K562 (cell line): ENCODE results near the gene CNTN2. TPM values are rescaled to one million over a fixed set of nuclear protein-coding genes. Genes with fewer than 3 reads are reported as not detected.

Experiments
- ATAC-seq: fragments of 200-7000 bp; cut with Tn5 transposase; 3 replicates; pipeline ENCODE4 v1.9.1; 2020; ENCODE audit warnings: moderate library complexity
- BruUV-seq: library from RNA; stranded (reverse); fragments of 400-500 nt; replicated peaks from 2 replicates; lab custom pipeline; 2021; lab: Mats Ljungman, UMichigan
- CTCF ChIA-PET: fragments of 300-600 bp; formaldehyde crosslinking; extraction: SDS; loops from one replicate; lab custom pipeline; 2021; ENCODE audit warnings: low intra/inter-chr PET ratio; lab: Yijun Ruan, JAX
- POLR2A ChIA-PET: fragments of 300-600, 350-650 bp; sonication (Branson Sonifier 250); formaldehyde crosslinking; extraction: SDS; loops from one replicate; lab custom pipeline; 2021; ENCODE audit warnings: antibody characterized with exemption, inconsistent platforms; lab: Yijun Ruan, JAX
- DNase-seq, 4 experiments: peaks; one replicate each; pipeline versions ENCODE4 v3.0.0 to v3.0.0-alpha.2; 2011 to 2018; ENCODE audit warnings: low spot score in 3 of 4, mixed read lengths in 3 of 4; ENCODE audit errors: extremely low read depth in 1 of 4
- FAIRE-seq: peaks from 2 replicates; lab custom pipeline; 2011; peaks lifted over from hg19 to GRCh38; lab: Jason Lieb, UNC
- H2AFZ ChIP-seq: 2 replicates; pipeline ENCODE4 v1.6.0; 2011; ENCODE audit warnings: low read depth, low read length, control low read depth, inconsistent platforms
- H3K27ac ChIP-seq: fragments of 200-600 bp; 3 replicates; pipeline ENCODE4 v1.8.0; 2011; ENCODE audit warnings: low read depth, mild to moderate bottlenecking, control low read depth, inconsistent platforms, low read length, moderate library complexity, mixed read lengths; ENCODE audit errors: extremely low read depth
- H3K27me3 ChIP-seq, 2 experiments: fragments of 300-600 bp in 1 of 2; 2 replicates in 1 of 2; 3 replicates in 1 of 2; pipeline versions ENCODE4 v1.6.0 to v1.8.0; 2011; ENCODE audit warnings: inconsistent platforms in 2 of 2, low read length in 2 of 2, mild to moderate bottlenecking in 1 of 2, mixed read lengths in 1 of 2, moderate library complexity in 1 of 2; ENCODE audit not compliant: control insufficient read depth in 2 of 2, insufficient read depth in 2 of 2
- H3K36me3 ChIP-seq: fragments of 300-600 bp; 3 replicates; pipeline ENCODE4 v1.8.0; 2011; ENCODE audit warnings: mild to moderate bottlenecking, low read length, inconsistent platforms; ENCODE audit not compliant: control insufficient read depth, insufficient read depth
- H3K4me1 ChIP-seq, 2 experiments: fragments of 200-600 bp in 1 of 2; replicated peaks in 1 of 2; 2 replicates in 1 of 2; 3 replicates in 1 of 2; pipeline versions ENCODE4 v1.5.1 to v1.8.0; 2011; ENCODE audit warnings: inconsistent platforms in 2 of 2, low read length in 2 of 2, mild to moderate bottlenecking in 1 of 2, mixed read lengths in 1 of 2, moderate library complexity in 1 of 2; ENCODE audit not compliant: control insufficient read depth in 2 of 2, insufficient read depth in 2 of 2
- H3K4me2 ChIP-seq: 2 replicates; pipeline ENCODE4 v1.6.1; 2011; ENCODE audit warnings: low read length, control low read depth, inconsistent platforms, mixed read lengths; ENCODE audit not compliant: insufficient read depth
- H3K4me3 ChIP-seq: fragments of 200-600 bp; sonication (generic), shearing (Covaris generic); 2 replicates; pipeline ENCODE4 v1.5.1; 2016; ENCODE audit warnings: control low read depth, inconsistent platforms
- H3K79me2 ChIP-seq: fragments of 200-600 bp; 3 replicates; pipeline ENCODE4 v1.8.0; 2011; ENCODE audit warnings: low read length, inconsistent platforms; ENCODE audit not compliant: control insufficient read depth, insufficient read depth
- H3K9ac ChIP-seq, 2 experiments: 2 replicates each; pipeline versions ENCODE4 v1.6.0 to v1.6.1; 2011; ENCODE audit warnings: low read depth in 2 of 2, low read length in 2 of 2, control low read depth in 1 of 2, inconsistent platforms in 1 of 2, mild to moderate bottlenecking in 1 of 2, mixed read lengths in 1 of 2; ENCODE audit not compliant: insufficient read depth in 1 of 2
- H3K9me1 ChIP-seq: one replicate; pipeline ENCODE4 v1.6.0; 2011; ENCODE audit warnings: inconsistent platforms, mild to moderate bottlenecking, low read length, moderate library complexity; ENCODE audit not compliant: control insufficient read depth, insufficient read depth
- H3K9me3 ChIP-seq: replicated peaks from 2 replicates; pipeline ENCODE4 v1.5.1; 2011; ENCODE audit warnings: low read depth, low read length, inconsistent platforms; ENCODE audit not compliant: control insufficient read depth, insufficient read depth
- H4K20me1 ChIP-seq: replicated peaks from 2 replicates; pipeline ENCODE4 v1.6.1; 2011; ENCODE audit warnings: low read length, inconsistent platforms, mixed read lengths; ENCODE audit not compliant: control insufficient read depth, insufficient read depth
- BRCA1 ChIP-seq, 2 experiments: fragments of 450-650 bp in 1 of 2; sonication (generic) in 1 of 2; formaldehyde crosslinking in 1 of 2; IDR thresholded peaks; 2 replicates each; pipeline versions ENCODE4 v1.5.0 to v1.6.1; 2017 to 2020; ENCODE audit warnings: mild to moderate bottlenecking in 1 of 2, missing genetic modification reagents in 1 of 2
- CEBPB ChIP-seq: fragments of 450-650 bp; IDR thresholded peaks from 2 replicates; pipeline ENCODE4 v1.6.1; 2016; ENCODE audit warnings: missing genetic modification characterization, missing compliant biosample characterization
- CEBPZ ChIP-seq: fragments of 150-350 bp; IDR thresholded peaks from 2 replicates; pipeline ENCODE4 v1.6.1; 2014; ENCODE audit warnings: low read depth, mild to moderate bottlenecking, low read length, borderline replicate concordance
- CXXC5 ChIP-seq: fragments of 250-450 bp; sonication (Bioruptor Pico); IDR thresholded peaks from 2 replicates; pipeline ENCODE4 v1.8.0; 2022; ENCODE audit warnings: inconsistent platforms, mild to moderate bottlenecking, moderate library complexity
- GABPB1 ChIP-seq: sonication (generic); formaldehyde crosslinking; IDR thresholded peaks from 2 replicates; pipeline ENCODE4 v1.8.0; 2022; ENCODE audit warnings: mild to moderate bottlenecking, missing genetic modification reagents
- POLR2A ChIP-seq: fragments of 450-650 bp; conservative IDR thresholded peaks from 2 replicates; pipeline ENCODE4 v1.6.1; 2016
- SRSF1 ChIP-seq: fragments of 200-400 bp; formaldehyde crosslinking; IDR thresholded peaks from 2 replicates; pipeline ENCODE4 v1.6.1; 2017; ENCODE audit warnings: mild to moderate bottlenecking, low read depth, low read length, moderate library complexity
- WGBS: fragments of 100-300 bp; shearing (Covaris generic); methylation state at CpG from one replicate; pipeline ENCODE4 v1.1.6; 2016; ENCODE audit warnings: low coverage, mixed read lengths; ENCODE audit not compliant: insufficient coverage; ENCODE audit errors: missing lambda C conversion rate; 5-methylcytosine and 5-hydroxymethylcytosine counted together
- in situ Hi-C: fragments of 300-500 bp; cut with MboI; formaldehyde crosslinking; loops from 4 replicates; pipeline ENCODE4 v1.15.0; 2018; ENCODE audit warnings: inconsistent platforms, mixed read lengths
- intact Hi-C: fragments of 100-400 bp; cut with micrococcal nuclease; formaldehyde crosslinking; loops from 2 replicates; pipeline ENCODE4 v1.14.2; 2022
- polyA plus RNA-seq, 8 experiments: library from polyadenylated mRNA; depleted of rRNA in 4 of 8; stranded (reverse) in 5 of 8; unstranded in 3 of 8; fragments of >200 nt; fragmentation: Nextera tagmentation in 2 of 8; fragmentation: Illumina TruSeq in 1 of 8; extraction: Ambion mirVana in 2 of 8; extraction: Trizol in 1 of 8; gene quantifications; 2 replicates each; pipeline versions ENCODE4 v1.2.1 to v1.2.3, GENCODE V29; 2011 to 2014; ENCODE audit warnings: inconsistent platforms in 1 of 8, missing spikeins in 1 of 8
- total RNA-seq, 7 experiments: library from RNA; depleted of rRNA in 6 of 7; stranded (reverse); fragments of >200 nt in 6 of 7; fragmentation: Illumina TruSeq in 2 of 7; extraction: Trizol in 2 of 7; gene quantifications; 2 replicates each; pipeline versions ENCODE4 v1.2.1 to v1.2.3, GENCODE V29; 2011 to 2021; ENCODE audit warnings: low replicate concordance in 1 of 7

Gene CNTN2
- total and polyA plus RNA-seq, 9 of the 15 experiments (the other 6 are each of a cell fraction or from before 2014, with no cell fraction given): not detected

GRCh38 chr1:205064301-205064700 is 21.3 kb downstream of the CNTN2 start:
- ChIA-PET CTCF (interaction anchor here (1.1 kb wide), 1 partner anchor 10 kb away, joined by 5 read pairs; no protein-coding TSS in a partner anchor), POLR2A (interaction anchor here (0.7 kb wide), 1 partner anchor 268 kb away, joined by 3 read pairs; no protein-coding TSS in a partner anchor)
- BruUV-seq: no TSS peak
- intact Hi-C loops: loop anchor here (10.0 kb wide), 1 partner anchor 260 kb away; no protein-coding TSS in a partner anchor
- H3K9me1 ChIP-seq: no peaks in the 10 kb centered on the region
- ATAC-seq: no peak
- WGBS: under 1% methylated on average over 11 of the region's 11 CpGs
- in situ Hi-C loops: loop anchor here (5.0 kb wide), 1 partner anchor 87 kb away; no protein-coding TSS in a partner anchor
- TF ChIP-seq POLR2A (no peak), BRCA1 (IDR thresholded peaks at IDR 0.05) (no peak), BRCA1 (CRISPR knock-in tag; IDR thresholded peaks at IDR 0.05) (no peak), CEBPZ (no peak), GABPB1 (no peak), CXXC5 (CRISPR knock-in tag) (0 out of 2 replicates have a peak, but pooled peaks have one; percentile 14), SRSF1 (no peak), CEBPB (tag) (no peak)
- H3K4me2 ChIP-seq: no peak overlapping the region
- H3K27me3 ChIP-seq: peaks cover 36 to 71% of the 10 kb centered on the region in 2 experiments
- H3K4me3 ChIP-seq: no peak overlapping the region
- H3K4me1 ChIP-seq: peaks cover 0 to 23% of the 10 kb centered on the region in 2 experiments; a peak in 3 of 5 replicates
- H2AFZ ChIP-seq: no peak overlapping the region
- no peak for FAIRE-seq
- no peak overlapping the region for H3K9ac ChIP-seq
- DNase-seq: no peak
- H3K79me2 ChIP-seq: no peaks in the 10 kb centered on the region
- no peaks in the 10 kb centered on the region for H3K9me3 ChIP-seq
- H3K36me3 ChIP-seq: no peaks in the 10 kb centered on the region
- no peak overlapping the region for H3K27ac ChIP-seq
- H4K20me1 ChIP-seq: peaks cover 12% of the 10 kb centered on the region
